Activated T-cell treated with anti-CD3 and anti-CD28 coated beads, Interleukin-2, amount 50 U/mL, for 72 hours (primary cell): ENCODE results near the gene CAMK2N1. TPM values are rescaled to one million over a fixed set of nuclear protein-coding genes. Genes with fewer than 3 reads are reported as not detected.

Experiments used
- ATAC-seq, 2 donors: fragments of 150-1000 bp; cut with Tn5 transposase; replicated peaks in 1 of 2; 2 replicates each; pipeline ENCODE4 v1.10.0; 2021; ENCODE audit warnings: moderate library complexity in 2 of 2, mild to moderate bottlenecking in 1 of 2
- DNase-seq, 2 donors: peaks; one replicate each; pipeline ENCODE4 v3.0.0; 2021 to 2022; ENCODE audit warnings: mixed read lengths in 1 of 2
- H3K27ac Mint-ChIP-seq: one replicate; pipeline ENCODE4 v1.8.0; 2022; ENCODE audit warnings: mild to moderate bottlenecking, moderate library complexity, mixed read lengths
- H3K27me3 Mint-ChIP-seq: one replicate; pipeline ENCODE4 v1.8.0; 2022; ENCODE audit warnings: low read depth, mixed read lengths
- H3K36me3 Mint-ChIP-seq, 2 donors: one replicate each; pipeline ENCODE4 v1.8.0; 2022; ENCODE audit warnings: mixed read lengths in 2 of 2, mild to moderate bottlenecking in 1 of 2; ENCODE audit not compliant: insufficient read depth in 2 of 2
- H3K4me1 Mint-ChIP-seq: one replicate; pipeline ENCODE4 v1.8.0; 2022; ENCODE audit warnings: low read depth, mixed read lengths
- H3K4me3 Mint-ChIP-seq, 2 donors: one replicate each; pipeline ENCODE4 v1.8.0; 2022; ENCODE audit warnings: mild to moderate bottlenecking in 2 of 2, mixed read lengths in 2 of 2, moderate library complexity in 2 of 2
- H3K9me3 Mint-ChIP-seq, 2 donors: one replicate each; pipeline ENCODE4 v1.8.0; 2022; ENCODE audit warnings: mixed read lengths in 2 of 2
- total RNA-seq, 2 donors: library from RNA; stranded (reverse); gene quantifications; one replicate each; pipeline ENCODE4 v1.2.3, GENCODE V29; 2022

The CAMK2N1 gene
- total RNA-seq, 2 donors from 2014 or later: 1.2 to 3.0 TPM

- Mint-ChIP-seq H3K27ac (no peak overlapping the region), H3K27me3 (peaks cover 42% of the 10 kb centered on the region)
- no peak for ATAC-seq
Observed at GRCh38 chr1:20470194-20470593, 15.8 kb downstream of the CAMK2N1 start.

GRCh38 chr1:20469406-20470076 is 16.5 kb downstream of the CAMK2N1 start:
- Mint-ChIP-seq H3K4me3 (no peak overlapping the region), H3K9me3 (no peaks in the 10 kb centered on the region), H3K36me3 (no peaks in the 10 kb centered on the region), H3K27ac (no peak overlapping the region), H3K4me1 (peaks cover 11% of the 10 kb centered on the region), H3K27me3 (peaks cover 35% of the 10 kb centered on the region)
- DNase-seq (no peak), ATAC-seq (no peak)

More at GRCh38 chr1:20470194-20470593, 15.8 kb downstream of the CAMK2N1 start:
- Mint-ChIP-seq H3K36me3 (no peaks in the 10 kb centered on the region), H3K4me3 (no peak overlapping the region), H3K9me3 (no peaks in the 10 kb centered on the region), H3K4me1 (peaks cover 11% of the 10 kb centered on the region)
- no peak for DNase-seq

GRCh38 chr1:20466273-20466672 is 19.7 kb downstream of the CAMK2N1 start:
- no peaks in the 10 kb centered on the region for H3K36me3 Mint-ChIP-seq
- ATAC-seq: peak; percentile 76 to 90
- H3K9me3 Mint-ChIP-seq: no peaks in the 10 kb centered on the region
- DNase-seq: peak; percentile 42 to 43
- H3K4me3 Mint-ChIP-seq: no peak overlapping the region
- H3K4me1 Mint-ChIP-seq: peaks cover 11% of the 10 kb centered on the region
- peaks cover 18% of the 10 kb centered on the region for H3K27me3 Mint-ChIP-seq
- no peak overlapping the region for H3K27ac Mint-ChIP-seq

GRCh38 chr1:20465187-20465586 is 20.8 kb downstream of the CAMK2N1 start:
- Mint-ChIP-seq H3K4me3 (no peak overlapping the region), H3K9me3 (no peaks in the 10 kb centered on the region), H3K4me1 (peaks cover 11% of the 10 kb centered on the region), H3K27ac (no peak overlapping the region), H3K36me3 (no peaks in the 10 kb centered on the region), H3K27me3 (peaks cover 20% of the 10 kb centered on the region)
- ATAC-seq (no peak), DNase-seq (no peak)

- ATAC-seq (no peak), DNase-seq (no peak)
- H3K36me3 Mint-ChIP-seq: no peaks in the 10 kb centered on the region
- no peak overlapping the region for H3K4me3 Mint-ChIP-seq
- peaks cover 11% of the 10 kb centered on the region for H3K4me1 Mint-ChIP-seq
- no peak overlapping the region for H3K27ac Mint-ChIP-seq
- peaks cover 36% of the 10 kb centered on the region for H3K27me3 Mint-ChIP-seq
- H3K9me3 Mint-ChIP-seq: no peaks in the 10 kb centered on the region
Observed at GRCh38 chr1:20463502-20463901, 22.5 kb downstream of the CAMK2N1 start.

- ATAC-seq (no peak), DNase-seq (no peak)
- Mint-ChIP-seq H3K4me1 (peaks cover 11% of the 10 kb centered on the region), H3K27me3 (peaks cover 25% of the 10 kb centered on the region), H3K27ac (no peak overlapping the region), H3K36me3 (no peaks in the 10 kb centered on the region), H3K9me3 (no peaks in the 10 kb centered on the region), H3K4me3 (no peak overlapping the region)
Observed at GRCh38 chr1:20462397-20462796, 23.6 kb downstream of the CAMK2N1 start.

- no peaks in the 10 kb centered on the region for H3K36me3 Mint-ChIP-seq
- no peak for DNase-seq
- H3K27me3 Mint-ChIP-seq: peaks cover 25% of the 10 kb centered on the region
- no peak for ATAC-seq
- no peak overlapping the region for H3K27ac Mint-ChIP-seq
- H3K9me3 Mint-ChIP-seq: no peaks in the 10 kb centered on the region
- H3K4me1 Mint-ChIP-seq: no peaks in the 10 kb centered on the region
- H3K4me3 Mint-ChIP-seq: no peak overlapping the region
Observed at GRCh38 chr1:20458717-20459116, 27.3 kb downstream of the CAMK2N1 start.

GRCh38 chr1:20454004-20454403 is 32.0 kb downstream of the CAMK2N1 start:
- Mint-ChIP-seq H3K27ac (no peak overlapping the region), H3K4me3 (no peak overlapping the region), H3K4me1 (no peaks in the 10 kb centered on the region), H3K9me3 (no peaks in the 10 kb centered on the region), H3K36me3 (no peaks in the 10 kb centered on the region), H3K27me3 (peaks cover 23% of the 10 kb centered on the region)
- DNase-seq: no peak
- no peak for ATAC-seq

- no peak overlapping the region for H3K27ac Mint-ChIP-seq
- no peaks in the 10 kb centered on the region for H3K9me3 Mint-ChIP-seq
- H3K4me1 Mint-ChIP-seq: no peaks in the 10 kb centered on the region
- no peak overlapping the region for H3K4me3 Mint-ChIP-seq
- no peak for ATAC-seq
- no peaks in the 10 kb centered on the region for H3K36me3 Mint-ChIP-seq
- no peak for DNase-seq
- H3K27me3 Mint-ChIP-seq: peaks cover 27% of the 10 kb centered on the region
Observed at GRCh38 chr1:20449735-20450311, 36.2 kb downstream of the CAMK2N1 start.

- no peaks in the 10 kb centered on the region for H3K36me3 Mint-ChIP-seq
- H3K27me3 Mint-ChIP-seq: peaks cover 27% of the 10 kb centered on the region
- H3K27ac Mint-ChIP-seq: no peak overlapping the region
- ATAC-seq (no peak), DNase-seq (no peak)
- no peaks in the 10 kb centered on the region for H3K9me3 Mint-ChIP-seq
- H3K4me3 Mint-ChIP-seq: no peak overlapping the region
- H3K4me1 Mint-ChIP-seq: no peaks in the 10 kb centered on the region
Observed at GRCh38 chr1:20448671-20449071, 37.3 kb downstream of the CAMK2N1 start.

GRCh38 chr1:20447794-20448193 is 38.2 kb downstream of the CAMK2N1 start:
- ATAC-seq (no peak), DNase-seq (no peak)
- Mint-ChIP-seq H3K27me3 (peaks cover 27% of the 10 kb centered on the region), H3K27ac (no peak overlapping the region), H3K36me3 (no peaks in the 10 kb centered on the region), H3K4me3 (no peak overlapping the region), H3K9me3 (no peaks in the 10 kb centered on the region), H3K4me1 (no peaks in the 10 kb centered on the region)

- ATAC-seq (no peak), DNase-seq (no peak)
- peaks cover 27% of the 10 kb centered on the region for H3K27me3 Mint-ChIP-seq
- no peaks in the 10 kb centered on the region for H3K4me1 Mint-ChIP-seq
- no peaks in the 10 kb centered on the region for H3K36me3 Mint-ChIP-seq
- no peak overlapping the region for H3K27ac Mint-ChIP-seq
- H3K4me3 Mint-ChIP-seq: no peak overlapping the region
- no peaks in the 10 kb centered on the region for H3K9me3 Mint-ChIP-seq
Observed at GRCh38 chr1:20446796-20447195, 39.2 kb downstream of the CAMK2N1 start.

- peaks cover 27% of the 10 kb centered on the region for H3K27me3 Mint-ChIP-seq
- no peak for DNase-seq
- H3K9me3 Mint-ChIP-seq: no peaks in the 10 kb centered on the region
- no peaks in the 10 kb centered on the region for H3K4me1 Mint-ChIP-seq
- no peak overlapping the region for H3K4me3 Mint-ChIP-seq
- no peaks in the 10 kb centered on the region for H3K36me3 Mint-ChIP-seq
- no peak overlapping the region for H3K27ac Mint-ChIP-seq
- ATAC-seq: no peak
Observed at GRCh38 chr1:20445956-20446355, 40.1 kb downstream of the CAMK2N1 start.
